Small intestine (tissue), 7 donors: ENCODE data around the gene TMEM8B. TPM values are rescaled to one million over a fixed set of nuclear protein-coding genes. Genes with fewer than 3 reads are reported as not detected.

Experiments
- DNase-seq, 2 donors: peaks; one replicate each; pipeline versions ENCODE4 v3.0.0 to v3.0.0-alpha.2; 2013
- FAIRE-seq: peaks from 2 replicates; lab custom pipeline; 2012; peaks lifted over from hg19 to GRCh38; lab: Jason Lieb, UNC
- H3K27ac ChIP-seq, 3 donors: one replicate each; pipeline ENCODE4 v1.5.1; 2013; ENCODE audit warnings: low read length in 2 of 3, mild to moderate bottlenecking in 2 of 3, control low read depth in 1 of 3, inconsistent platforms in 1 of 3, low read depth in 1 of 3, moderate library complexity in 1 of 3
- H3K27me3 ChIP-seq, 3 donors: one replicate each; pipeline ENCODE4 v1.6.1; 2013; ENCODE audit warnings: low read length in 3 of 3, inconsistent platforms in 1 of 3; ENCODE audit not compliant: control insufficient read depth in 3 of 3, insufficient read depth in 3 of 3
- H3K36me3 ChIP-seq, 3 donors: one replicate each; pipeline ENCODE4 v1.6.1; 2013; ENCODE audit warnings: low read length in 3 of 3, inconsistent platforms in 1 of 3, low read depth in 1 of 3, mild to moderate bottlenecking in 1 of 3, moderate library complexity in 1 of 3; ENCODE audit not compliant: control insufficient read depth in 3 of 3, insufficient read depth in 2 of 3
- H3K4me1 ChIP-seq, 3 donors: one replicate each; pipeline ENCODE4 v1.6.1; 2013; ENCODE audit warnings: low read length in 2 of 3, inconsistent platforms in 1 of 3, low read depth in 1 of 3, mild to moderate bottlenecking in 1 of 3, moderate library complexity in 1 of 3; ENCODE audit not compliant: control insufficient read depth in 3 of 3, insufficient read depth in 2 of 3
- H3K4me3 ChIP-seq, 3 donors: one replicate each; pipeline ENCODE4 v1.5.1; 2013; ENCODE audit warnings: low read length in 3 of 3, control low read depth in 1 of 3, inconsistent platforms in 1 of 3, low read depth in 1 of 3, mild to moderate bottlenecking in 1 of 3, moderate library complexity in 1 of 3
- H3K9me3 ChIP-seq, 2 donors: one replicate each; pipeline ENCODE4 v1.6.1; 2013; ENCODE audit warnings: low read depth in 1 of 2, low read length in 1 of 2; ENCODE audit not compliant: control insufficient read depth in 2 of 2, insufficient read depth in 1 of 2
- WGBS, 3 donors: extraction: QIAGEN DNeasy Blood & Tissue Kit; methylation state at CpG; one replicate each; pipeline ENCODE4 v1.1.7; 2013; 5-methylcytosine and 5-hydroxymethylcytosine counted together
- polyA plus RNA-seq, 4 donors: library from polyadenylated mRNA; stranded (reverse) in 3 of 4; unstranded in 1 of 4; fragments of 200-250 nt in 3 of 4; fragments of 120-200 nt in 1 of 4; gene quantifications; one replicate each; pipeline versions ENCODE4 v1.2.1 to v1.2.3, GENCODE V29; 2013
- donor health status: healthy with polysubstance abuse.
- donor health status: control.
- donor health status: control.
- donor health status: Bipolar disorder and iron deficiency.
- donor health status: healthy.

Gene TMEM8B
- polyA plus RNA-seq, 4 donors: 0.89 to 35.9 (median 4.5) TPM

- 85 to 96% (median 87%) methylated on average over 5 of the region's 5 CpGs for WGBS, 3 donors
- no peaks in the 10 kb centered on the region for H3K9me3 ChIP-seq
- DNase-seq (no peak), FAIRE-seq (no peak)
- H3K27me3 ChIP-seq: no peaks in the 10 kb centered on the region
- H3K36me3 ChIP-seq: peaks cover 0 to 69% (median 0%) of the 10 kb centered on the region in 3 donors
- H3K27ac ChIP-seq: no peak overlapping the region
- peaks cover 2 to 23% (median 5%) of the 10 kb centered on the region in 3 donors for H3K4me1 ChIP-seq
- no peak overlapping the region for H3K4me3 ChIP-seq
Measured at GRCh38 chr9:35839926-35840325, 10.9 kb downstream of the TMEM8B start.

GRCh38 chr9:35840881-35841644 is 12.0 kb downstream of the TMEM8B start:
- DNase-seq (no peak), FAIRE-seq (no peak)
- peaks cover 0 to 17% (median 8%) of the 10 kb centered on the region in 3 donors for H3K4me1 ChIP-seq
- H3K9me3 ChIP-seq: no peaks in the 10 kb centered on the region
- H3K36me3 ChIP-seq: peaks cover 0 to 65% (median 0%) of the 10 kb centered on the region in 3 donors
- H3K27ac ChIP-seq: no peak overlapping the region
- WGBS, 3 donors: 92 to 97% (median 95%) methylated on average over 12 to 15 of the region's 15 CpGs
- H3K27me3 ChIP-seq: no peaks in the 10 kb centered on the region
- H3K4me3 ChIP-seq: no peak overlapping the region

GRCh38 chr9:35841645-35841900 is 12.5 kb downstream of the TMEM8B start:
- Histone ChIP-seq H3K4me1 (peaks cover 0 to 13% (median 8%) of the 10 kb centered on the region in 3 donors), H3K4me3 (no peak overlapping the region), H3K9me3 (no peaks in the 10 kb centered on the region), H3K27me3 (no peaks in the 10 kb centered on the region), H3K27ac (no peak overlapping the region), H3K36me3 (peaks cover 0 to 66% (median 0%) of the 10 kb centered on the region in 3 donors)
- FAIRE-seq (no peak), DNase-seq (no peak)
- 87 to 94% (median 89%) methylated on average over 5 of the region's 5 CpGs for WGBS, 3 donors

GRCh38 chr9:35842020-35842745 is 13.2 kb downstream of the TMEM8B start:
- FAIRE-seq (no peak), DNase-seq (no peak)
- WGBS, 3 donors: 92 to 94% (median 92%) methylated on average over 17 of the region's 17 CpGs

GRCh38 chr9:35842795-35843194 is 13.8 kb downstream of the TMEM8B start:
- Histone ChIP-seq H3K27ac (peak overlapping the region in 1 of 3 donors; percentile 5), H3K4me1 (peaks cover 0 to 13% (median 8%) of the 10 kb centered on the region in 3 donors), H3K4me3 (no peak overlapping the region), H3K9me3 (no peaks in the 10 kb centered on the region), H3K36me3 (peaks cover 0 to 66% (median 0%) of the 10 kb centered on the region in 3 donors), H3K27me3 (no peaks in the 10 kb centered on the region)
- FAIRE-seq (no peak), DNase-seq (no peak)
- WGBS, 3 donors: 69 to 77% (median 70%) methylated on average over 3 of the region's 3 CpGs

More at GRCh38 chr9:35842020-35842745, 13.2 kb downstream of the TMEM8B start:
- Histone ChIP-seq H3K4me1 (peaks cover 0 to 13% (median 8%) of the 10 kb centered on the region in 3 donors), H3K36me3 (peaks cover 0 to 69% (median 0%) of the 10 kb centered on the region in 3 donors), H3K27me3 (no peaks in the 10 kb centered on the region), H3K9me3 (no peaks in the 10 kb centered on the region), H3K4me3 (no peak overlapping the region), H3K27ac (no peak overlapping the region)

- Histone ChIP-seq H3K4me1 (peaks cover 0 to 13% (median 8%) of the 10 kb centered on the region in 3 donors), H3K9me3 (no peaks in the 10 kb centered on the region), H3K36me3 (peaks cover 0 to 66% (median 0%) of the 10 kb centered on the region in 3 donors), H3K4me3 (no peak overlapping the region), H3K27me3 (no peaks in the 10 kb centered on the region), H3K27ac (peak overlapping the region in 2 of 3 donors; percentile 44 to 74)
- 35 to 59% (median 54%) methylated on average over 7 of the region's 7 CpGs for WGBS, 3 donors
- DNase-seq (peak; percentile 38 to 79), FAIRE-seq (no peak)
Measured at GRCh38 chr9:35844628-35845270, 15.7 kb downstream of the TMEM8B start.

GRCh38 chr9:35845824-35846771 is 17.1 kb downstream of the TMEM8B start:
- no peak for FAIRE-seq
- H3K4me1 ChIP-seq: peaks cover 0 to 9% (median 8%) of the 10 kb centered on the region in 3 donors
- WGBS, 3 donors: 68 to 89% (median 82%) methylated on average over 50 to 53 of the region's 53 CpGs
- DNase-seq: no peak
- no peak overlapping the region for H3K4me3 ChIP-seq
- H3K27ac ChIP-seq: peak overlapping the region in 1 of 3 donors; percentile 25
- peaks cover 0 to 54% (median 0%) of the 10 kb centered on the region in 3 donors for H3K36me3 ChIP-seq
- H3K27me3 ChIP-seq: no peaks in the 10 kb centered on the region
- no peaks in the 10 kb centered on the region for H3K9me3 ChIP-seq
